ENCODE results near the gene NUMA1.

DNA sequence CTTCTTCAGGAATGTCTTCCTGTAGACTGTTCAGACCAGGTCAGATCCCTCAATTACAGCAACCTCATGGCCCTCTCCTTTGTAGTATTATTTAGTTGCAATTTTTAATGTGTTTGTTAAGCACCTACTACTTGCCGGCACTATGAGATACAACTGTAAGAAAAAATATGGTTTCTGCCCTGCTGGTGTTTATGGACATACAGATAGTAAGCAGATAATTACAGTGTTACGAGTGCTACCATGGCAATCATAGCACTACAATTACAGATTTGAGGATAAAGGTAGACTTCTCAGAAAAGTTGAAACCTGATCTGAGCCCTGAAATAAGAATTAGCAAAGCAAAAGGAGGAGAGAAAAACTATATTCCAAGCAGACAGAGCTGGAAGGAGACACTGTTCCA lies 3.1 kb upstream of the NUMA1 start:
- TF ChIP-seq EZH2 (IDR thresholded peaks at IDR 0.05; ENCODE audit: low read length): no peak
- TF ChIP-seq, protein P1, sequence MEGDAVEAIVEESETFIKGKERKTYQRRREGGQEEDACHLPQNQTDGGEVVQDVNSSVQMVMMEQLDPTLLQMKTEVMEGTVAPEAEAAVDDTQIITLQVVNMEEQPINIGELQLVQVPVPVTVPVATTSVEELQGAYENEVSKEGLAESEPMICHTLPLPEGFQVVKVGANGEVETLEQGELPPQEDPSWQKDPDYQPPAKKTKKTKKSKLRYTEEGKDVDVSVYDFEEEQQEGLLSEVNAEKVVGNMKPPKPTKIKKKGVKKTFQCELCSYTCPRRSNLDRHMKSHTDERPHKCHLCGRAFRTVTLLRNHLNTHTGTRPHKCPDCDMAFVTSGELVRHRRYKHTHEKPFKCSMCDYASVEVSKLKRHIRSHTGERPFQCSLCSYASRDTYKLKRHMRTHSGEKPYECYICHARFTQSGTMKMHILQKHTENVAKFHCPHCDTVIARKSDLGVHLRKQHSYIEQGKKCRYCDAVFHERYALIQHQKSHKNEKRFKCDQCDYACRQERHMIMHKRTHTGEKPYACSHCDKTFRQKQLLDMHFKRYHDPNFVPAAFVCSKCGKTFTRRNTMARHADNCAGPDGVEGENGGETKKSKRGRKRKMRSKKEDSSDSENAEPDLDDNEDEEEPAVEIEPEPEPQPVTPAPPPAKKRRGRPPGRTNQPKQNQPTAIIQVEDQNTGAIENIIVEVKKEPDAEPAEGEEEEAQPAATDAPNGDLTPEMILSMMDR (optimal IDR thresholded peaks at IDR 0.05 in 1 of 3, IDR thresholded peaks at IDR 0.05 in 1 of 3, conservative IDR thresholded peaks at IDR 0.05 in 1 of 3; ENCODE audit: extremely low read depth in 1 of 3, insufficient read depth in 2 of 3, low read length in 3 of 3): no peak

All from keratinocyte (primary cell).